RWPE1 (cell line): Measurements from ENCODE around the gene TBC1D17.
A peak's percentile ranks its signal among the peaks of the same experiment; 100 is the strongest.

Experiments
- CTCF ChIA-PET: fragments of 350-600 bp; sonication (Branson Sonifier 250); formaldehyde crosslinking; extraction: SDS; loops from one replicate; lab custom pipeline; 2021; lab: Yijun Ruan, JAX
- POLR2A ChIA-PET: fragments of 400-600 bp; formaldehyde crosslinking; extraction: SDS; loops from one replicate; lab custom pipeline; 2020; ENCODE audit warnings: antibody characterized with exemption; ENCODE audit not compliant: low non-redundant PET; lab: Yijun Ruan, JAX
- DNase-seq: peaks from one replicate; pipeline ENCODE4 v3.0.0; 2012; ENCODE audit warnings: low spot score
- H3K27ac ChIP-seq: fragments of 450-650 bp; 2 replicates; pipeline ENCODE4 v1.5.1; 2017
- TF ChIP-seq, protein P1 (sequence below): fragments of 450-650 bp; conservative IDR thresholded peaks from 2 replicates; pipeline ENCODE4 v1.5.1; 2017; ENCODE audit warnings: low read depth, mild to moderate bottlenecking

Gene TBC1D17

DNA sequence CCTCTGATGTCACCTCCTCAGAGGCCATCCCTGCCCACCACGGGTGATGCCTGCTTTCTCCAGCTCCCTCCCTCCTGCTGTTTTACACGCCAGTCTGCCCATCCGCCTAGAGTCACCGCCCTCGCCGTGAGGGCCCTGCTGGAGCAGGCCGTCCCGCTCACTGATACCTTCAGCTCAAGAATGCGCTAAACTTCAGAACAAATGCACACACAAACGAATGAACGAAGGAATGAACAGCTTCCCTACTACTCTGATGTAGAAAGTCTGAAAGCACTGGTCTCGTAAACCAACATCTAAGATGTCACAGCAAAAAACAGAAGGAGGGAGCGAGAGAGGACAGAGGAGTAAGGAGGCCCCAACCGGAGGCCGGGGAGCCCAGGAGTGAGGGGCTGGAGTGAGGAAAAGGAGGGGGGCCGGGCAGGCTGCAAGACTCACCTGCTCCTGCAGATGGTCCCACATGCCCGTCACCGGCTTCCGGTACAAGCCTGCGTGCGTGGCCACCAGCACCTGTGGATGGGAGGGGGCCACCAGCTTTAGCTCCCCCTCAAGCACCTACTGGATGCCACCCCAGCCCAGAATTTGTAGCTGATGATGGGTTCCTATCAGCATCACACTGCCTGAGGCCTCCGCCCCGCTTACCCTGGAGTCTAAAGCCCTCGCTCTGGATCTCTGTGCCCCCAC is 14.1 kb upstream of the TBC1D17 start:
- ChIA-PET CTCF (interaction anchor here (0.6 kb wide), 1 partner anchor 48 kb away, joined by 3 read pairs; no protein-coding TSS in a partner anchor), POLR2A (interaction anchor here (0.6 to 0.7 kb wide), 2 partner anchors 10 to 13 kb away, joined by 5 to 7 read pairs; no protein-coding TSS in a partner anchor)
- DNase-seq: no peak
- H3K27ac ChIP-seq: peak overlapping the region; percentile 71
- TF ChIP-seq, protein P1, sequence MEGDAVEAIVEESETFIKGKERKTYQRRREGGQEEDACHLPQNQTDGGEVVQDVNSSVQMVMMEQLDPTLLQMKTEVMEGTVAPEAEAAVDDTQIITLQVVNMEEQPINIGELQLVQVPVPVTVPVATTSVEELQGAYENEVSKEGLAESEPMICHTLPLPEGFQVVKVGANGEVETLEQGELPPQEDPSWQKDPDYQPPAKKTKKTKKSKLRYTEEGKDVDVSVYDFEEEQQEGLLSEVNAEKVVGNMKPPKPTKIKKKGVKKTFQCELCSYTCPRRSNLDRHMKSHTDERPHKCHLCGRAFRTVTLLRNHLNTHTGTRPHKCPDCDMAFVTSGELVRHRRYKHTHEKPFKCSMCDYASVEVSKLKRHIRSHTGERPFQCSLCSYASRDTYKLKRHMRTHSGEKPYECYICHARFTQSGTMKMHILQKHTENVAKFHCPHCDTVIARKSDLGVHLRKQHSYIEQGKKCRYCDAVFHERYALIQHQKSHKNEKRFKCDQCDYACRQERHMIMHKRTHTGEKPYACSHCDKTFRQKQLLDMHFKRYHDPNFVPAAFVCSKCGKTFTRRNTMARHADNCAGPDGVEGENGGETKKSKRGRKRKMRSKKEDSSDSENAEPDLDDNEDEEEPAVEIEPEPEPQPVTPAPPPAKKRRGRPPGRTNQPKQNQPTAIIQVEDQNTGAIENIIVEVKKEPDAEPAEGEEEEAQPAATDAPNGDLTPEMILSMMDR: no peak

DNA sequence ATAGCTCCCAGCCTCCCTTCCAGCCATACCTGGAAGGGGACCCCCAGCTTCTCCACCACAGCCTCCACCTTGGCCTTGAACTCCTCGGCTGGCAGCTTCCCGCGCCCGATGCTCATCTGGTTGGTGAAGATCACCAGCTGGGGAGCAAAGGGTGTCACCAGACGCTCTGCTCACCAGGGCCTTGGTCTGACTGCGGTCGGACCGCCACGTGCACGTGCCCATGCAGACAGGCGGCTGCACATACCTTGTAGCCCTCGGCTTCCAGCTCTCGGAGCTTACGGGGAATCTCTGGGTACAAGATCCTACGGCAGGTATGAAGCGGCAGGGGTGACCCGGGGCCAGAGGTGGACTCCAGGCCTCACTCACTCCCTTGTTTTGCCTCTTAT is 13.6 kb upstream of the TBC1D17 start:
- DNase-seq: no peak
- POLR2A ChIA-PET: interaction anchor here (0.7 kb wide), 1 partner anchor 13 kb away, joined by 5 read pairs; no protein-coding TSS in a partner anchor
- H3K27ac ChIP-seq: peak overlapping the region; percentile 71
- TF ChIP-seq, protein P1: no peak
- CTCF ChIA-PET: no interaction called here

DNA sequence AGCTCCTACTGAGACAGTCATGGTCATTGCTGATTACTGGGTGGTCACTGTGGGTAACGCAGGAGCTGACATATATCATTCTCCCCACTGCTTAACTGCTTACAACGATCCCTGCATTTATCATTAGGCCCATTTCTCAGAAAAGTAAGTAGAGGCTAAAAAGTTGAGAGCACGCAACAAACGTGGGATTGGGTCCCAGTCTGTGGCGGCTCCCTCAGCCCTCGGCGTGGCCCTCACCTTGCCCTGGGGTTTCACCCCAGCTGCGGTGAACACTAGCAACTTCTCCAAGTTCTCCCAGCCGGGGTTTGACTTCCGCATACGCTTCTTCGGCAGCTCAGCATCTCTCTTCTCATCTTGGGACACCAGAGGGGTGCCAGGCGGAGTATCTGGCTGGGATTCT is 12.6 kb upstream of the TBC1D17 start:
- DNase-seq: no peak
- ChIA-PET CTCF (no interaction called here), POLR2A (interaction anchor here (1.5 kb wide), 1 partner anchor 14 kb away, joined by 13 read pairs; the partner anchor contains the start of gene PTOV1)
- peak overlapping the region; percentile 96 for H3K27ac ChIP-seq
- TF ChIP-seq, protein P1: no peak

DNA sequence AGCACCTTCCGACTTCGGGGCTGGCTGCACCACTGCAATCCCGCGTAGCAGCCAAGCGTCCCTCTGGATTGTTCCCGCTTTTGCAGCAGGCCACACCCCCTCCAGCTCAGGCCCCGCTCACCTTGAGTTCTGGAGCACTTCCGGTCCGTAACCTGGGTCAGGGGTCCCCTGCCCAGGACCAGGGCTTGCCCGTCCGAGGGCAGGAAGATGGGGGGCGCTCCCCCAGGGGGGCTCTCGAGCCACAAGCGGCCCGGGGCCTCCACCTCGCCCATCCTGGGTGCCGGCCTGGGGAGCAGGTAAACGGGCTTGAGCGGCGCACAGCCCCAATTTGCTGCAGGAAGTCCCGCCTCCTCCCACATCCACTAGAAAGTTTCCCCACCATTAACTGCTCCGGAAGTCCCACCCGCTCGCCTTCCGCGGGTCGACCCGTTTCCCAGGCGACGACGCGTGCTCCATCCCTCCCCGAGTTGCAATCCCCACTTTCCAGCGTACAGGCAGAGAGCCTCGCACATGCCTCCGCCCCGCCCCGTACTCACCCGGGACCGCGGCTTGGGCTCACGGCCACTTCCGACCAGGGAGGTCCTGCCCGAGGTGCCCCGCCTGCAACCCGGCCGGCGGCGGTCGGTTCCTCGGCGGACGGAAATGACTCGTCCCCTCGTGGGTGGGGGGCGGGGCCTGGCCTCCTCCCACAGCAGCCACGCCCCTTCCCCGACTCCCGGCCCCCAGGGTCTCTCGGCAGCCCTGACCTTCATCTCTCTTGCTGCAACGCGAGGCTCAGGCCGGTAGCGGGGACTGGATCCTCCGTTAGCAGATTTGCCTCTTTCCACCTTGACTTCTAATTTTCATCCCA is 10.3 kb upstream of the TBC1D17 start, which contains the start of gene PNKP:
Gene PNKP, minus strand, starts transcription at position 644 of the 850 bp plus-strand sequence. Its CDS starts 372 bp downstream, at position 272.
- CTCF ChIA-PET: no interaction called here

DNA sequence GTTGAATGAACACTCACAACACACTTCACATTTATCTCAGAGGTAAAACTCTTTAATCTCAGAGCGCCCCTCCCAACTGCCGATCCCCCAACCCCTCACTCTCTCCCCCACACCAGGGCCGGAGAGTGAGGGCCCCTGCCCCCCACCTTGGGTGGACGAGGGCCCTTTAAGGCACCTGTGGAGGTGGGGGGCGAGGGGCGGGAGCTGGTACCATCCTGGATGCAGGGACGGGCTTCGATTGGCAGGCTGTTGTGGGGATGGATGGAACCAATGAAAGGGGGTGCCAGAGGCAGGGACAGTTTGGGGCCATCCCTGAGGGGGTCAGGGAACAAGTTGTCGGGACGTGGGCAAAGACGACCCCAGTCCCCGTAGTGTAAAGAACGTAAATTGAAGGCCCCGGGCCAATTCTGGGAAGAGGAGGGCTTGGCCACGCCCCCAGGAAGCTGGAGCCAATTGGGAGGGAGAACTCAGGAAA is 8.5 kb upstream of the TBC1D17 start:
- peak overlapping the region; percentile 96 for H3K27ac ChIP-seq

More for the DNA sequence above, 10.3 kb upstream of the TBC1D17 start, which contains the start of gene PNKP:
- DNase-seq: peak; percentile 93
- POLR2A ChIA-PET: interaction anchor here (1.6 kb wide), 1 partner anchor 10 kb away, joined by 4 read pairs; the partner anchor contains the start of gene AKT1S1
- H3K27ac ChIP-seq: peak within 1 kb of the TSS; percentile 96
- TF ChIP-seq, protein P1: no peak

More for the DNA sequence above, 8.5 kb upstream of the TBC1D17 start:
- TF ChIP-seq, protein P1: no peak
- no peak for DNase-seq
- ChIA-PET CTCF (no interaction called here), POLR2A (interaction anchor here (0.7 to 1.6 kb wide), 4 partner anchors 8 to 171 kb away, joined by 3 to 6 read pairs (median 4); partner anchors contain the start of genes AKT1S1 and PTOV1)
